Heart left ventricle (tissue), 16 donors: ENCODE results near the gene ZBTB7C. TPM values are rescaled to one million over a fixed set of nuclear protein-coding genes. Genes with fewer than 3 reads are reported as not detected.
A peak's percentile ranks its signal among the peaks of the same experiment; 100 is the strongest.

Source experiments
- ATAC-seq, 4 donors: fragments of 200-7000 bp; cut with Tn5 transposase; one replicate each; pipeline ENCODE4 v1.9.1; 2020 to 2022; ENCODE audit warnings: moderate library complexity in 4 of 4, mild to moderate bottlenecking in 3 of 4, moderate number of reproducible peaks in 1 of 4
- DNase-seq, 5 donors: peaks; one replicate each; pipeline ENCODE4 v3.0.0-alpha.2; 2020
- H3K27ac ChIP-seq, 12 donors: fragments of 200-600 bp; sonication (generic) in 4 of 12; one replicate each; pipeline versions ENCODE4 v1.5.0 to v1.8.0; 2016 to 2022; ENCODE audit warnings: mild to moderate bottlenecking in 2 of 12
- H3K27me3 ChIP-seq, 9 donors: fragments of 200-600 bp; sonication (generic) in 2 of 9; one replicate each; pipeline versions ENCODE4 v1.5.1 to v1.8.0; 2016 to 2022; ENCODE audit warnings: mild to moderate bottlenecking in 3 of 9
- H3K36me3 ChIP-seq, 9 donors: fragments of 200-600 bp; sonication (generic) in 2 of 9; one replicate each; pipeline versions ENCODE4 v1.5.0 to v1.8.0; 2018 to 2022; ENCODE audit warnings: mild to moderate bottlenecking in 2 of 9
- H3K4me1 ChIP-seq, 12 donors: fragments of 200-600 bp; sonication (generic) in 4 of 12; one replicate each; pipeline versions ENCODE4 v1.5.0 to v1.8.0; 2016 to 2022; ENCODE audit warnings: mild to moderate bottlenecking in 3 of 12
- H3K4me3 ChIP-seq, 12 donors: fragments of 200-600 bp; sonication (generic) in 4 of 12; one replicate each; pipeline versions ENCODE4 v1.5.0 to v1.8.0; 2017 to 2022; ENCODE audit warnings: mild to moderate bottlenecking in 9 of 12, moderate library complexity in 4 of 12
- H3K9me3 ChIP-seq, 12 donors: fragments of 200-600 bp; sonication (generic) in 4 of 12; one replicate each; pipeline versions ENCODE4 v1.5.0 to v1.8.0; 2016 to 2022; ENCODE audit warnings: mild to moderate bottlenecking in 1 of 12
- CTCF ChIP-seq, 12 donors: fragments of 200-600 bp; sonication (generic) in 4 of 12; IDR thresholded peaks; one replicate each; pipeline versions ENCODE4 v1.5.0 to v1.8.0; 2018 to 2022; ENCODE audit warnings: antibody characterized with exemption in 12 of 12, mild to moderate bottlenecking in 5 of 12
- POLR2A ChIP-seq, 2 donors: fragments of 450-650 bp; IDR thresholded peaks; one replicate each; pipeline ENCODE4 v1.6.1; 2017; ENCODE audit warnings: antibody characterized with exemption in 2 of 2, mild to moderate bottlenecking in 2 of 2, moderate library complexity in 2 of 2
- WGBS, 4 donors: extraction: QIAGEN DNeasy Blood & Tissue Kit in 2 of 4; methylation state at CpG; one replicate each; pipeline versions ENCODE4 v1.1.5 to v1.1.7; 2013 to 2018; 5-methylcytosine and 5-hydroxymethylcytosine counted together
- intact Hi-C, 10 donors: fragments of 100-400 bp; cut with DNase I; formaldehyde crosslinking; loops; one replicate each; pipeline versions ENCODE4 v1.11.1 to v1.14.2; 2022
- polyA plus RNA-seq, 2 donors: library from polyadenylated mRNA; stranded (reverse); fragments of 200-250 nt; gene quantifications; one replicate each; pipeline ENCODE4 v1.2.3, GENCODE V29; 2013
- total RNA-seq, 9 donors: library from RNA; depleted of rRNA in 2 of 9; stranded (reverse); fragments of >200 nt in 2 of 9; fragmentation: NEBNext Ultra II Directional in 3 of 9; extraction: Animal tissue kit (Norgen Biotek cat#: 25700) in 3 of 9; gene quantifications; one replicate each; pipeline versions ENCODE4 v1.1.0 to v1.2.4, GENCODE V29; 2016 to 2023
- donor health status: ischemic (EF 13 %, LVEDD 7.1; RV severe dilation, severe dysfunction).
- donor health status: healthy with polysubstance abuse.
- donor health status: DM: no; HTN: yes; CAD: no.
- donor health status: DM: no; HTN: no; CAD: no.
- donor health status: ischemic (EF 25% LVEDD 6.9; RV normal size, moderate dysfunction).
- donor health status: ischemic (EF 25% LVEDD 5.7; RV mildly dilated, moderate dysfunction).
- donor health status: healthy.
- donor health status: DM: yes; HTN: yes; CAD: no.
- donor health status: ischemic (EF 35%, LVEDD 5.7; RV mildly dilated, moderate dysfunction).
- donor health status: nonischemic (EF 11% LVEDD 7.7; RV severe dilation, severe dysfunction).
- donor health status: DM: yes; HTN: yes; CAD: no.
- donor health status: PGD.
- donor health status: ischemic (EF 29% LVEDD 5.4; RV normal size, mild dysfunction).
- donor health status: nonischemic (EF 23%, LVEDD 6.1; RV moderate dilation, normal function).

ZBTB7C gene
- total and polyA plus RNA-seq, 11 donors: 0.68 to 7.5 (median 2.3) TPM

GRCh38 chr18:48085781-48086487 is 323.2 kb downstream of the ZBTB7C start:
- Histone ChIP-seq H3K4me1 (no peaks in the 10 kb centered on the region), H3K36me3 (no peaks in the 10 kb centered on the region), H3K27me3 (no peaks in the 10 kb centered on the region), H3K27ac (no peak overlapping the region), H3K9me3 (no peaks in the 10 kb centered on the region), H3K4me3 (no peak overlapping the region)
- intact Hi-C loops: no loop called here
- 90 to 93% (median 92%) methylated on average over 3 to 4 of the region's 4 CpGs for WGBS, 4 donors
- TF ChIP-seq POLR2A (IDR thresholded peaks at IDR 0.05) (no peak), CTCF (IDR thresholded peaks at IDR 0.05) (no peak)
- DNase-seq: no peak
- ATAC-seq: no peak

- intact Hi-C loops: no loop called here
- DNase-seq (no peak), ATAC-seq (no peak)
- Histone ChIP-seq H3K4me1 (no peaks in the 10 kb centered on the region), H3K36me3 (no peaks in the 10 kb centered on the region), H3K9me3 (no peaks in the 10 kb centered on the region), H3K27ac (no peak overlapping the region), H3K4me3 (no peak overlapping the region), H3K27me3 (no peaks in the 10 kb centered on the region)
- TF ChIP-seq POLR2A (IDR thresholded peaks at IDR 0.05) (no peak), CTCF (IDR thresholded peaks at IDR 0.05) (no peak)
- 92 to 96% (median 95%) methylated on average over 6 of the region's 6 CpGs for WGBS, 4 donors
Measured at GRCh38 chr18:48084858-48085257, 324.3 kb downstream of the ZBTB7C start.

GRCh38 chr18:48084041-48084757 is 325.0 kb downstream of the ZBTB7C start:
- TF ChIP-seq CTCF (IDR thresholded peaks at IDR 0.05) (no peak), POLR2A (IDR thresholded peaks at IDR 0.05) (no peak)
- DNase-seq (no peak), ATAC-seq (no peak)
- Histone ChIP-seq H3K27ac (no peak overlapping the region), H3K27me3 (no peaks in the 10 kb centered on the region), H3K4me1 (no peaks in the 10 kb centered on the region), H3K9me3 (no peaks in the 10 kb centered on the region), H3K36me3 (no peaks in the 10 kb centered on the region), H3K4me3 (no peak overlapping the region)
- intact Hi-C loops: no loop called here
- 88 to 95% (median 92%) methylated on average over 12 to 13 of the region's 13 CpGs for WGBS, 4 donors

GRCh38 chr18:48080546-48080945 is 328.6 kb downstream of the ZBTB7C start:
- 60 to 76% (median 73%) methylated on average over 4 of the region's 4 CpGs for WGBS, 4 donors
- Histone ChIP-seq H3K27me3 (no peaks in the 10 kb centered on the region), H3K36me3 (no peaks in the 10 kb centered on the region), H3K4me3 (no peak overlapping the region), H3K4me1 (peaks cover 0 to 6% (median 0%) of the 10 kb centered on the region in 12 donors), H3K27ac (no peak overlapping the region), H3K9me3 (no peaks in the 10 kb centered on the region)
- DNase-seq: no peak
- intact Hi-C loops: no loop called here
- TF ChIP-seq CTCF (IDR thresholded peaks at IDR 0.05) (no peak), POLR2A (IDR thresholded peaks at IDR 0.05) (no peak)
- ATAC-seq: peak in 2 of 4 donors; percentile 26 to 32
